SU-DHL-6 (cell line): Measurements from ENCODE around the gene SETD5.

ENCODE experiments used
- H2AFZ ChIP-seq: fragments of 200-600 bp; sonication (generic); 2 replicates; pipeline ENCODE4 v1.6.1; 2014; ENCODE audit warnings: low read depth, mild to moderate bottlenecking, moderate library complexity, mixed read lengths, antibody characterized with exemption, low read length; ENCODE audit not compliant: severe bottlenecking
- H3F3A ChIP-seq: fragments of 200-600 bp; shearing (Covaris generic); 2 replicates; pipeline ENCODE4 v1.6.0; 2016; ENCODE audit warnings: antibody characterized with exemption, mild to moderate bottlenecking; ENCODE audit not compliant: insufficient read depth
- H3K27ac ChIP-seq: fragments of 200-600 bp; sonication (generic); 2 replicates; pipeline ENCODE4 v1.5.1; 2016; ENCODE audit warnings: low read depth, mild to moderate bottlenecking, low read length, moderate library complexity, mixed read lengths
- H3K27me3 ChIP-seq: fragments of 200-600 bp; sonication (generic), shearing (Covaris generic); 2 replicates; pipeline ENCODE4 v1.6.0; 2014; ENCODE audit warnings: mild to moderate bottlenecking, low read length
- H3K36me3 ChIP-seq: fragments of 200-600 bp; sonication (generic); 2 replicates; pipeline ENCODE4 v1.6.1; 2014; ENCODE audit warnings: mild to moderate bottlenecking, low read length, mixed read lengths
- H3K4me2 ChIP-seq: fragments of 300-600, 200-600 bp; shearing (Covaris generic), sonication (generic); 2 replicates; pipeline ENCODE4 v1.6.0; 2014; ENCODE audit warnings: low read length, low read depth, mild to moderate bottlenecking; ENCODE audit not compliant: poor library complexity, severe bottlenecking
- H3K4me3 ChIP-seq: fragments of 200-600 bp; sonication (generic); 2 replicates; pipeline ENCODE4 v1.5.1; 2014; ENCODE audit warnings: antibody characterized with exemption, low read length, mild to moderate bottlenecking, mixed read lengths; ENCODE audit not compliant: insufficient read depth, poor library complexity, severe bottlenecking
- H3K79me2 ChIP-seq: fragments of 200-600 bp; sonication (generic); 2 replicates; pipeline ENCODE4 v1.6.1; 2014; ENCODE audit warnings: mild to moderate bottlenecking, low read length, moderate library complexity; ENCODE audit not compliant: insufficient read depth
- H3K9ac ChIP-seq: fragments of 200-600 bp; sonication (generic); 2 replicates; pipeline ENCODE4 v1.7.0; 2014; ENCODE audit warnings: mild to moderate bottlenecking, low read length
- H3K9me2 ChIP-seq: fragments of 200-600 bp; sonication (generic); replicated peaks from 2 replicates; pipeline ENCODE4 v1.6.1; 2014; ENCODE audit warnings: low read length; ENCODE audit not compliant: insufficient read depth
- H3K9me3 ChIP-seq: fragments of 200-600 bp; sonication (generic); 2 replicates; pipeline ENCODE4 v1.6.1; 2014; ENCODE audit warnings: low read length, mixed read lengths; ENCODE audit not compliant: insufficient read depth
- H4K20me1 ChIP-seq: fragments of 200-600 bp; sonication (generic); 2 replicates; pipeline ENCODE4 v1.6.1; 2014; ENCODE audit warnings: low read depth, mild to moderate bottlenecking, antibody characterized with exemption, low read length, moderate library complexity, mixed read lengths
- CTCF ChIP-seq: fragments of 200-600 bp; sonication (generic); IDR thresholded peaks from one replicate; pipeline ENCODE4 v1.5.1; 2017; ENCODE audit warnings: antibody characterized with exemption, mild to moderate bottlenecking, low read length, moderate library complexity; ENCODE audit not compliant: insufficient read depth, poor library complexity, severe bottlenecking
- EZH2phosphoT487 ChIP-seq: fragments of 200-600 bp; sonication (generic), shearing (Covaris generic); conservative IDR thresholded peaks from 2 replicates; pipeline ENCODE4 v1.6.1; 2018; ENCODE audit warnings: mild to moderate bottlenecking, antibody characterized with exemption, low read length, moderate library complexity, mixed read lengths

The SETD5 gene

GRCh38 chr3:9379327-9379726 lies 18.1 kb upstream of the SETD5 start:
- Histone ChIP-seq H2AFZ (no peak overlapping the region), H3K9ac (no peak overlapping the region), H3K4me2 (no peak overlapping the region), H3F3A (peaks cover 30% of the 10 kb centered on the region), H3K27ac (no peak overlapping the region), H4K20me1 (no peaks in the 10 kb centered on the region), H3K9me2 (no peaks in the 10 kb centered on the region), H3K79me2 (no peaks in the 10 kb centered on the region), H3K36me3 (peaks cover 17% of the 10 kb centered on the region; the same call in 1 of the 2 replicates), H3K27me3 (no peaks in the 10 kb centered on the region), H3K9me3 (no peaks in the 10 kb centered on the region), H3K4me3 (no peak overlapping the region)
- TF ChIP-seq CTCF: no peak
- no peak for TF ChIP-seq EZH2phosphoT487

DNA sequence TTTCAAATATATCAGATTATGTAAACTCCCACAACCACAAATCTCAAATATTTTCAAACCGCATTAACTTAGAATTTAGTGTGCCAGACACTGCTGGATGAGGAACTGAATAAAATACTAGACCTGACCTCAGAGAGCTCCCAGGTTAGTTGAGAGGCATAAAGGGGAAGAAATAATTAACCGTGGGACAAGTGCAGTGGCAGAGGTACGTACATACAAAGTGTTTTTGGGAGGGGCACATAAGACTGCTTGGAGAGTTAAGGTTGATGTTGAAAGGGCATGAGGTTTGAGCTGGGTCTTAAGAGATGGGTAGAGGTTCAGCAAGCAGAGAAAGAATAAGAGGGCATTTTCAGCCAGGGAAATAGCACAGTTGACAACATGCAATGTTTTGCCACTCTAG lies 17.4 kb upstream of the SETD5 start:
- Histone ChIP-seq H3K36me3 (peaks cover 17% of the 10 kb centered on the region; the same call in 1 of the 2 replicates), H3K4me3 (no peak overlapping the region), H4K20me1 (no peaks in the 10 kb centered on the region), H3F3A (peaks cover 37% of the 10 kb centered on the region), H3K27me3 (no peaks in the 10 kb centered on the region), H3K4me2 (no peak overlapping the region), H3K9me2 (no peaks in the 10 kb centered on the region), H2AFZ (no peak overlapping the region), H3K27ac (no peak overlapping the region), H3K9ac (no peak overlapping the region), H3K9me3 (no peaks in the 10 kb centered on the region), H3K79me2 (no peaks in the 10 kb centered on the region)
- TF ChIP-seq CTCF (no peak), EZH2phosphoT487 (no peak)

DNA sequence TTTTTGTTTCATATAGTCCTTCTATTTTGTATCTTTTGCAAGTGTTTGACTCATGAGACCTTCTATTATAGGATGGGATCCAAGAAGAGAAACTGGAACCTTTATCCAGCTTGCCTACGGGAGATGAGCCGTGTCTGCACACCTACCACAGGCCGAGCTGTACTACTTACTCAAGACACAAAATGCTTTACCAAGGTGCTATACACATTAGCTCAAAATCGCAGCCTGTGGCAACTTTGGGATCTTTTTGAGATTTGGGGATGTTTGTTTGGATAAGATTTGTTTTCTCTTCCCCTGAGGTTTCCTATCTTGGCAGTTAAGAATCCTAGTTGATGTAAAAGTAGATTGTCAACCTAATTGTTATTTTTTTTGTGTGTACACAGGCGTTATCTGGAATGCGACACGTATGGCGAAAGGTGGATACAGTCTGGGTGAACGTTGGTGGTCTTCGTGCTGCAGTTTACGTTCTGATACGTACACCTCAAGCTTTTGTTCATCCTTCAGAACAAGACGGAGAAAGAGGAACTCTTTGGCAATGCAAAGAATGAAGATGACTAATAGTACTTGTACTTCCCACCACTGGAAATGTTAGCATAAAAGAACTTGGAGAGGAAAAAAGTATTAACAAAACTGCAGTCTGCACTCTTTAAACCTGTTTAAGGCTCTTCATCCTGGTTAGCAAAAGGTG lies 13.1 kb upstream of the SETD5 start:
- no peak overlapping the region for H2AFZ ChIP-seq
- H3K4me3 ChIP-seq: no peak overlapping the region
- H3K4me2 ChIP-seq: no peak overlapping the region
- H4K20me1 ChIP-seq: peaks cover 7% of the 10 kb centered on the region; the same call in 1 of the 2 replicates
- H3K36me3 ChIP-seq: peaks cover 35% of the 10 kb centered on the region
- H3K79me2 ChIP-seq: peaks cover 5% of the 10 kb centered on the region; the same call in 1 of the 2 replicates
- H3K27me3 ChIP-seq: no peaks in the 10 kb centered on the region
- H3F3A ChIP-seq: peaks cover 77% of the 10 kb centered on the region
- no peaks in the 10 kb centered on the region for H3K9me2 ChIP-seq
- TF ChIP-seq CTCF (no peak), EZH2phosphoT487 (no peak)
- H3K27ac ChIP-seq: no peak overlapping the region
- no peaks in the 10 kb centered on the region for H3K9me3 ChIP-seq
- H3K9ac ChIP-seq: no peak overlapping the region
